GM11168 (cell line): ENCODE measurements around the gene XPO1.
"Not testable (repeated sequence)": the region's sequence is repeated elsewhere in the genome, so short reads cannot be mapped to it uniquely, and the experiment has no call there.

Source experiments
- in situ Hi-C: fragments of 300-500 bp; cut with MboI; formaldehyde crosslinking; loops from one replicate; pipeline ENCODE4 v1.12.0; 2022; ENCODE audit warnings: low sequenced_read_pairs; ENCODE audit not compliant: unreplicated experiment

The XPO1 gene

GRCh38 chr2:61536180-61536571 is 2.0 kb downstream of the XPO1 start:
- in situ Hi-C loops, result no loop called here

- in situ Hi-C loops, result no loop called here
Measured at GRCh38 chr2:61535449-61535848, 2.7 kb downstream of the XPO1 start.

GRCh38 chr2:61534926-61535325 is 3.2 kb downstream of the XPO1 start:
- in situ Hi-C loops, result no loop called here

- in situ Hi-C loops, result no loop called here
Measured at GRCh38 chr2:61530749-61531148, 7.4 kb downstream of the XPO1 start.

- in situ Hi-C loops, result no loop called here
Measured at GRCh38 chr2:61529944-61530735, 8.0 kb downstream of the XPO1 start.

GRCh38 chr2:61520261-61520660 is 17.9 kb downstream of the XPO1 start:
- in situ Hi-C loops, result no loop called here

DNA sequence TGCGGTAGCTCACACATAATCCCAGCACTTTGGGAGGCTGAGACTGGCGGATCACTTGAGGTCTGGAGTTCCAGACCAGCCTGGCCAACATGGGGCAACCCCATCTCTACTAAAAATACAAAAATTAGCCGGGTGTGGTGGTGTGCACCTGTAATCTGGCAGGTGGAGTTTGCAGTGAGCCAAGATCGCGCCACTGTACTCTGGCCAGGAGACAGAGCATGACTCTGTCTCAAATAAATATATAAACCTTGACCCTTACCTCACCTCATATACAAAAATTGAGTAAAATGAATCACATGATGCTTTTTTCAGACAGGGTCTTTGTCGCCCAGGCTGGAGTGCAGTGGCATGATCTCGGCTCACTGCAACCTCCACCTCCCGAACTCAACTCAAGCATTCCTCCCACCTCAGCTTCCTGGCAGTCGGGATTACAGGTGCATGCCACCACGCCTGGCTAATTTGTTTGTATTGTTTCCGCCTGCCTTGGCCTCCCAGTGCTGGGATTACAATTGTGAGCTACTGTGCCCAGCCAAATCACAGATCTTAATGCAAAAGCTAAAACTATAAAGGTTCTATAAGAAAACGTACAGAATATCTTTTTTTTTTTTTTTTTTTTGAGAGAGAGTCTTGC is 25.3 kb downstream of the XPO1 start:
- in situ Hi-C loops, result no loop called here

GRCh38 chr2:61510674-61511671 is 27.2 kb downstream of the XPO1 start:
- in situ Hi-C loops, result no loop called here

- in situ Hi-C loops, result no loop called here
Measured at GRCh38 chr2:61504949-61505348, 33.2 kb downstream of the XPO1 start.

DNA sequence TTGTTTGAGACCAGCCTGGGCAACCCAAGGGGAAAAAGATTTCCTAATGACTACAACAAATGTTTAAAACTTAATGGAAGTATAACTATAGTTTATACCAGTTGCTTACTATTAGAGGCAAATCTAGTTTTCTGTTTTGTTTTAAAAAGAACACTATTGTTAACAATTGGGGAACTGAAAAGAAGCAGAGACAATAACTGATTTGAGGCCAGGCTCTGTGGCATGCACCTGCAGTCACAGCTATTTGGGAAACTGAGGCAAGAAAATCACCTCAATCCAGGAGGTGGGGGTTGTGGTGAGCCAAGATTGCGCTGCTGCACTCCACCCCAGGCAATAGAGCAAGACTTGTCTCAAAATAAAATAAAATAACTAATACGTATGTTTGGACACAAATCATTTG is 39.1 kb downstream of the XPO1 start:
- in situ Hi-C loops, result no loop called here

GRCh38 chr2:61493523-61493942 is 44.6 kb downstream of the XPO1 start:
- in situ Hi-C loops, result no loop called here

GRCh38 chr2:61492476-61492875 is 45.7 kb downstream of the XPO1 start:
- in situ Hi-C loops, result no loop called here

- in situ Hi-C loops, result no loop called here
Measured at GRCh38 chr2:61485281-61485680, 52.9 kb downstream of the XPO1 start.

- in situ Hi-C loops, result no loop called here
Measured at GRCh38 chr2:61478086-61478485, 60.1 kb downstream of the XPO1 start.

DNA sequence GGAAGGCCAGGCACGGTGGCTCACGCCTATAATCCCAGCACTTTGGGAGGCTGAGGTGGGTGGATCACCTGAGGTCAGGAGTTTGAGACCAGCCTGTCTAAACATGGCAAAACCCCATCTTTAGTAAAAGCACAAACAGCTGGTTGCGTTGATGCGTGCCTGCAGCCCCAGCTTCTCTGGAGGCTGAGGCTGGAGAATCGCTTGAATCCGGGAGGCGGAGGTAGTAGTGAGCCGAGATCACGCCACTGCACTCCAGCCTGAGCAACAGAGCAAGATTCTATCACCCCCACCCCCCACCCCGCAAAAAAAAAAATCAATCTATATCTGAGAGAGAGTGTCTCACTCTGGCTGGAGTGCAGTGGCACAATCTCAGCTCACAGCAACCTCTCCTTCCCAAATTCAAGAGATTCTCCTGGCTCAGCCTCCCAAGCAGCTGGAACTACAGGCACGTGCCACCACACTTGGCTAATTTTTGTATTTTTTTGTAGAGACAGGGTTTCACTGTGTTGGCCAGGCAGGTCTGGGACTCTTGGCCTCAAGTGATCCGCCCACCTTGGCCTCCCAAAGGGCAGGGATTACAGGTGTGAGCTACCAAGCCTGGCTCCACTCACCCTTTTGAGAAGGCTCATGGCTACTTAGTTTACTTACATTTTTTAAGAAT is 61.1 kb downstream of the XPO1 start:
- in situ Hi-C loops, result not testable (repeated sequence)

DNA sequence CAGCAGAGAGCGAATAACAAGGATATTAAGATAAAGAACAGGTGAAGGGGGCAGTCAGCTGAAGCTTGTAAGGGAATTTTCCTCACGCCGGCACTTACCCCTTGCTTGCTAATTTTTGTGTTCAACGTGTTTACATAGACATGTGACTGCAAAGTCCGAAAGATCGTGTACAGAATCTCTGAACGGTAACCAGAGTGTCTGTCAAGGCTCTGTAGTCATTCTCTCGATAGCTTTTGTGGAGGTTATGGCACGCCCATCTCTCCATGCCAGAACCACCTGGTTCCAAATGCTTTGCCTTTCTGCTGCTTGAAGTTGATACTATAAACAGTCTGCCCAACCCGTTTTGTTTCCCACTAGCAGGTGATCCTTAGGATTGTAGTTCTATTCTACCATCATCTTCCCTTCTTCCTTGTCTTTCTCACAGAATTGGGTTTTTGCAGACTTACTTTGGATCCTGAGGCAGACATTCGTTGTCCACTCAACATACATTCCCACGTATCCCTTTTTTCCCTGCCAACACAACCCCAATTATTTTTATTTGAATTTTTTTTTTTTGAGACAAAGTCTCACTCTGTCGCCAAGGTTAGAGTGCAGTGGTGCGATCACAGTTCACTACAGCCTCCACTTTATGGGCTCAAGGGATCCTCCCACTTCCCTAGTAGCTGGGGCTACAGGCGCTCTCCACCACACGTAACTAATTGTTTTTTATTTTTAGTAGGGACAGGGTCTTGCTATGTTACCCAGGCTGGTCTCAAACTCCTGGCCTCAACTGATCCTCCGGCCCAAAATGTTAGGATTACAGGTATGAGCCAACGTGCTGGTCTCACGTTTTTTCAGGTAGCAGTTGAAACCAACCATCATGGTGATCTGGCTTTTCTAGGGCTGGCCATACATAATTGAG is 66.0 kb downstream of the XPO1 start:
- in situ Hi-C loops, result no loop called here

DNA sequence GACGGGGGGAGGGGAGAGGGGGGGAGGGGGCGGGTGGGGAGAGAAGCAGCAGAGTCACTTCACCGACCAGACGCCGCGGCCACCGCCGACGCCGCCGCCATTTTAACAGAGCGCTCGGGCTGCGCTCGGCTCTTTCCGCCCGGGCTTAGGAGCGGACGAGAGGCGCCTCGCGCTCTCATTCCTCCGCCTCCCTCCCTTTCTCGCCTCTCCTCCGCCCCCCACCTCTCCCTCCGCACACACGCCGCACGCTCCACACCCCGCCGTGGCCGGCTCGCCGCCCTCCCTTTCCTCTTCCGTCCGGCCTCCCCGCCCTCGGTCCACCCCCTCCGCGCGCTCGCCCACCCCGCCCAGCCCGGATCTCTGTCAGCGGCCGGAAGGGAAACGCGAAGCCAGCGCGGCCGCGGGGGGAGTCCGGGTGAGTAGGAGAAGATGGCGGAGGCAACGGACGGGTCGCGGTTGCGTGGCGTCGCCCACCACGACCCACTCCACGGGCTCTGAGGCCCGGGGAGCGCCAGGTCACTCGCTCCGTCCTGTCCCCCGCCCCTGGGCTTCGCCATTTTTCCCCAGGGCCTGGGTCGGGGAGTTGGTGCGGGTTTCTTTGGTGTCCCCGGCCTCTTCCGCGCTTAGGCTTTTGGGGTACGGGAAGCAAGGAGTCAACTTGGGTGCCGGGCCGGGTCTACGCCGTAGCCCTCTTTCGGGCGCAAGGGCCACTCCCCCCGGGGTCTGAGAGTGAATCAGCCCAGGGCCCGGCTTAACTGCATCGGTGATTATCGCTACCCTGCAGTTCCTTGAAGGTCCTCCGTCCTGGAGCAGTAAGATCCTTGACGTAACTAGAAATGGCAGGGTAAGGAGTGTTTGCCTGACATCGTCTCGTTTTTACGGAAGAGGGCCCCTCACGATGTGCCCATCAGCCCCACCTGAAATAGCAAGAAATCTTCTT is 66.9 kb downstream of the XPO1 start, which contains the start of gene USP34:
Gene USP34, minus strand, starts transcription at position 123 of the 940 bp plus-strand sequence. CDS start 395 bp downstream, outside the sequence.
- in situ Hi-C loops, result no loop called here
